T-helper 1 cell treated with Interleukin-12 subunit alpha and Interleukin-12 subunit beta and Interleukin-4 antibody, amounts not matched to agents 30 μg/mL and 1 μg/mL, for 36 hours (primary cell): ENCODE measurements around the gene UNC119B.
A peak's percentile ranks its signal among the peaks of the same experiment; 100 is the strongest.

Experiments
- H3K27ac Mint-ChIP-seq: one replicate; pipeline ENCODE4 v1.8.0; 2021; ENCODE audit warnings: mild to moderate bottlenecking, mixed read lengths
- H3K27me3 Mint-ChIP-seq: one replicate; pipeline ENCODE4 v1.8.0; 2021; ENCODE audit warnings: low read depth, mixed read lengths
- H3K36me3 Mint-ChIP-seq: one replicate; pipeline ENCODE4 v1.8.0; 2021; ENCODE audit warnings: low read depth, mixed read lengths
- H3K4me1 Mint-ChIP-seq: one replicate; pipeline ENCODE4 v1.8.0; 2021; ENCODE audit warnings: low read depth, mixed read lengths
- H3K4me3 Mint-ChIP-seq: one replicate; pipeline ENCODE4 v1.8.0; 2021; ENCODE audit warnings: mild to moderate bottlenecking, moderate library complexity, mixed read lengths
- H3K9me3 Mint-ChIP-seq: one replicate; pipeline ENCODE4 v1.8.0; 2021; ENCODE audit warnings: mixed read lengths

Gene UNC119B

DNA sequence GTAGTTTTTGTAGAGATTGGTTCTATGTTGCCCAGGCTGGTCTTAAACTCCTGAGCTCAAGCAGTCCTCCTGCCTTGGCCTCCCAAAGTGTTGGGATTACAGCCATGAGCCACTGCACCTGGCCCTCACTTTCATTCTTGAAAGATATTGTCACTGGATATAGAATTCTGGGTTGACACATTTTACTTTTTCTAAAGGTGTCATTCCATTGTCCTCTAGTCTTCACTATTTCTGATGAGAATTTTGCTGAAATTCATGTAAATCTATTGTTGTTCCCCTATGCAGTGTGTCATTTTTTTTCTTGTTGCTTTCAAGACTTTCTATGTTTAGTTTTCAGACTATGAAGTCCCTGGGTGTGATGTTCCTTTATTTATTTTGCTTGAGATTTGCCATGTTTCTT lies 44.5 kb downstream of the UNC119B start:
- no peaks in the 10 kb centered on the region for H3K36me3 Mint-ChIP-seq
- H3K4me3 Mint-ChIP-seq = no peak overlapping the region

DNA sequence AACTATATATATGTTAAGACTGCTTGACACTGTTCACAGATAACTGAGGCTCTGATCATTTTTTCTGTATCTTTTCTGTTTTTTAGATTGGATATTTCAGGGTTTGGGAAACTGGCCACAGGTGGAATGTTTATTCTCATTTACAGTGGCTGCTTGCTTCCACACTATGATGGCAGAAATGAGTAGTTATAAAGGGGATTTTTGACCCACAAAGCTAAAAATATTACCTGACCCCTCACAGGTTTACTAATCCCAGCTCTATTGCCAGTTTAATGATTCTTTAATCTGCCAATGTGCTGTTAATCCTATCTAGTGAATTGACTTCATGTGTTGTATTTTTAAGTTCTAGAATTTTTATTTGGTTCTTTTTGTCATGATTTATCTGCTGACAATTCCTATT lies 45.0 kb downstream of the UNC119B start:
- H3K9me3 Mint-ChIP-seq = peaks cover 10% of the 10 kb centered on the region
- H3K4me3 Mint-ChIP-seq = no peak overlapping the region
- no peaks in the 10 kb centered on the region for H3K36me3 Mint-ChIP-seq
- H3K27ac Mint-ChIP-seq = no peak overlapping the region
- H3K4me1 Mint-ChIP-seq = peaks cover 2% of the 10 kb centered on the region
- H3K27me3 Mint-ChIP-seq = peaks cover 7% of the 10 kb centered on the region

More for the DNA sequence above, 44.5 kb downstream of the UNC119B start:
- Mint-ChIP-seq H3K4me1 (no peaks in the 10 kb centered on the region), H3K9me3 (peaks cover 10% of the 10 kb centered on the region), H3K27ac (no peak overlapping the region), H3K27me3 (peaks cover 7% of the 10 kb centered on the region)

DNA sequence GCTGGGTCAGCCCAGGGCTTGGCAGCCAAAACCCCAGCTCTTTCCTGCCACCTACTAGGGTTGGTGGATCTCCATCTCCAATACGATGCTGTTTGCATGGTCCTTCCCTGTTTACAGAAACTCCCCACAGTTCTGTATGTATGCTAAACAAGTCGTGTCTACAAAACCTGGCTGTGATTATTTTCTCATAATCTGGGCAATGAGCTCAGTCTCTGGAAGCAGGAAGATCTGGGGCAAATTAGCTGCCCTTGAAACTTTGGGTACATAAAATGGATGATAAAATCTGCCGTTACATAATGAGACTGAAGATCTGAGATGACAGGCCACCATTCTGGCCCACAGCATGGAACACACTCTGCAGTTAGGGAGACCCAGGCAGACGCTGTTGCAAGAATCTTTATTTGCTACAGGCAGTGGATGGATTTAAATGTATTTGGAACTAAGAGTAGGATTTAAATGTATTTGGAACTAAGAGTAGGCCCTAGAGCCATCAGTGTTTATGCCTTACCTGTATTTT lies 47.0 kb downstream of the UNC119B start:
- Mint-ChIP-seq H3K36me3 (peaks cover 5% of the 10 kb centered on the region), H3K4me1 (peaks cover 2% of the 10 kb centered on the region), H3K4me3 (no peak overlapping the region), H3K27me3 (peaks cover 3% of the 10 kb centered on the region), H3K27ac (no peak overlapping the region), H3K9me3 (peaks cover 10% of the 10 kb centered on the region)

DNA sequence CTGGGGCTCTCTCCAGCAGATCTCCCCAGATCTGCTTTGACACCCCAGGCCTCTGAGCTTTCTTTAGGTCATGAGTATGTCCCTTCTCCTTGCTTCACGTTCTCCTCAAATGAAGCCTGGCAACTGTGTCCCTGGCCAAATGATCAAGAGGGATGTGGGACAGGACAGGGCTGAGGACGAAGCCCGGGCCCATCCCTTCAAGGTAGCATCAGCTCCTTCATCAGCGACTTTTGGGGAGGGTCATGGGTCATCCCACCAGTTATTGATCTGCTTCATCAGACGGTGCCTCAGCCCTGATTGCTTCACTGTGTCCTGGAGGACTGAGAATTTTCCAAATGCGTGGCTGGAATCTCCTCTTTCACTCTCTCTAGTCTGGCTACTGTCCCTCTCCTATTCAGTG lies 47.7 kb downstream of the UNC119B start:
- peaks cover 10% of the 10 kb centered on the region for H3K9me3 Mint-ChIP-seq
- peaks cover 6% of the 10 kb centered on the region for H3K36me3 Mint-ChIP-seq
- no peak overlapping the region for H3K4me3 Mint-ChIP-seq
- H3K4me1 Mint-ChIP-seq = peaks cover 2% of the 10 kb centered on the region
- peaks cover 3% of the 10 kb centered on the region for H3K27me3 Mint-ChIP-seq
- H3K27ac Mint-ChIP-seq = no peak overlapping the region

DNA sequence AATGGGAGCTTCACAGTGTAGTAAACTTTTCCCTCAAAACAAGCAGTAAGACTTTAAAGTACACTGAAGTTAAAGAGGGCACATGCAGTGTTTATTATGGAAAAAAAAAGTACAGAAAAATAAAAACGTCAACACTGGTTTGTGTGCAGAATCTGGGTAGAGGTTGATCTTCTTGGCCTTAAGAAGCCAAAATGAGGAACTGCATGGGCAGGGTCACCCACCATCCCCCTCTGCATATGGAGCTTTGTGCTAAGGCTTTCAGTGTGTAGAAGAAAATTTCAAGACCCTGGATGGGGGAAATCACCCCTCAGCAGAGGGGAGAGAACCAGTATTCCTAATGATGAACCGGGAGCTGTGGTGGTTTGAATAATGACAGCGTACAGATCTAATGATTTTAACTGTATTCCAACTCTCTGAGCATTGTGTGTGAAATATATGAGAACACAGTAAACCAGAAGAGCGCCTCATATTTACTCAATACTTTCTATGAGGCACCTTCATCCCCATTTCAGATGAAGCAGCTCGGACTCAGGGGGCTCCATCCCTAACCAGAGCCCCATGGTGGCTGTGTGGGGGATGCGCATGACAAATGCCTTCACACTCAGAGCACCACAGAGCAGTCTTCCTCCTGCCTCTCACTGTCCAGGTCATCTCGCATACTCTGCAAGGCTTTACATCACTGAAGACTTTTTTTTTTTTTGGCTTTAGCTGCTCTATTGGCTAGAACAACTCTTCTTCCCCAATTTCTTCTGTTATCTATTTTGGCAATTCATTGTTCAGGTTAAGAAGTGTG lies 48.7 kb downstream of the UNC119B start:
- H3K27me3 Mint-ChIP-seq = no peaks in the 10 kb centered on the region
- peaks cover 2% of the 10 kb centered on the region for H3K4me1 Mint-ChIP-seq
- H3K4me3 Mint-ChIP-seq = no peak overlapping the region
- peaks cover 9% of the 10 kb centered on the region for H3K36me3 Mint-ChIP-seq
- H3K9me3 Mint-ChIP-seq = peaks cover 6% of the 10 kb centered on the region
- no peak overlapping the region for H3K27ac Mint-ChIP-seq

DNA sequence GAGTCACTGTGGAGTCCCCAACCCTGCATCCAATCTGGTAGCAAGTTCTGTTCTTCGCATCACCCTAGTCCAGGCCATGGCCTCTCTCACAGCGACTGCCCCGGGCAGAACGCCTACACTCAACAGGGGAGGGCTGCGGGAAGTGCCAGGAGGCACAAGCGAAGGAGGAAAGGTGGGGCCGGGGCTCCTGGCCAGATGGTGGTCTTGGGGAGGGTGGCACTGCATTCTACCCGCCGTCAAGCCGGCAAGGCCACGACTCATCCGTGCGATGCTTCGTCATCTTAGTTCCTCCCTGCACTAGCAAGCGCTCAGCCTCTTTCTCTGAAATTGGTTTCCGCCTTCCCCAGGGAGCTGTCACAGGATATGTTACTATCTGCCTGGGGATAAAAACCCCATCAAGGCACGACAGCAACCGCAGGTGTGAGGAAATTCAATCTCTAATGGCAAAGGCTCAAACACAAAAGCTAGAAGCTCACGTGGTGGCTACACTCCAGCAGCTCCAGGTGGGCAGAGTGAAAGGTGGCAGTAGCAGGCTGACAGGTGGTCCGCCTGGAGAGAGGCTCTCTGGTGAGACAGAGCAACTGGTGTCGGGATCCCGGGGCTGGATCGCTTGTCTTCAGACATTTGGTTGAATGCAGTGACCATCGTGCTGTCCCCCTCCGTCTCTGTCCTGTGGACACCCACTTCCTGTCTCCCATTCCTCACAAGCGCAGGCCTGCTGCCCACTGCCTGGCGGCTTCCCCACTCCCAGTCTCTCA lies 49.5 kb downstream of the UNC119B start:
- no peak overlapping the region for H3K4me3 Mint-ChIP-seq
- H3K9me3 Mint-ChIP-seq = peaks cover 5% of the 10 kb centered on the region
- H3K27me3 Mint-ChIP-seq = no peaks in the 10 kb centered on the region
- H3K27ac Mint-ChIP-seq = peak overlapping the region; percentile 26
- peaks cover 2% of the 10 kb centered on the region for H3K4me1 Mint-ChIP-seq
- peaks cover 12% of the 10 kb centered on the region for H3K36me3 Mint-ChIP-seq

DNA sequence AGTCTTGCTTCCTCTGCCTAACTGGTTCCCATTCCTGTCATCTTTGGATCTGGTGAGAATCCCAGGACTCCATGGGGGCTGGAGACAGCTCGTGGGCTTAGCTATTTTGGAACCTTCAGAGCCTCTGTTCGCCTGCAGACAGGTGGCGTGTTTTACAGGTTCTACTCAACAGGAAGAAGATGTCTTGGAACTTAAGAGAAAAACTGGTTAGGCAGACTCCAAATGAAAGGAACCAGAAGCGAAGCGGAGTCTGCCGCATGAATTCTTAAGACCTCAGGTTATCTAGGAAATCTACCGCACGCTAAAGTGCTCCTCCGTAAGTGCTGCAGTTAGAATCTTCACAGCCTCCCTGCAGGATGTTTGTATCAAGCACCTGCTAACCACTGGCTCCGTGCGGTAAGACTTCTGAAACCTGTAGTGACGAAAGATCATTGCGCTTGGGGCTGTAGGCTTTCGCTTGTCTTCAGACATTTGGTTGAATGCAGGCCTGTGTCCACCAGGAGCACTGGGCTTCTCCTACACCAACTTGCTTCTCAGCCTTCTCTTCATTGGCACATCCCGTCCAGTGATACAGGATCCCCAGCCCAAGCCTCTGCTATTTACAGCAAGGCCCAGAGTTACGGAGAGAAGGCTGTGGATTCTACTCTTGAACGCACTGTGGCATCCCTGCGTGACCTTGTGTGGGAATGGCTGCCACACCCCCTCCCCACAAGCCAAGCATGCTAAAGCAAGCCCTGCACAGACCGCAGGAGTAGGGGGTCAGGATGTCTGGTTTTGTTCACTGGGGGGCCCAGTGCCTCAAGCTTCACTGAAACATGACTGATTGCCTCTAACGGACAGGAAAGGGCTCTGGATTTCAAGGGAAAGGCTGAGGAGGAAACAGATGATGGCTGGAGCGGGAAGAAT lies 50.3 kb downstream of the UNC119B start:
- Mint-ChIP-seq H3K27me3 (no peaks in the 10 kb centered on the region), H3K36me3 (peaks cover 13% of the 10 kb centered on the region), H3K9me3 (no peaks in the 10 kb centered on the region), H3K4me3 (no peak overlapping the region), H3K4me1 (peaks cover 2% of the 10 kb centered on the region), H3K27ac (peak overlapping the region; percentile 45)

DNA sequence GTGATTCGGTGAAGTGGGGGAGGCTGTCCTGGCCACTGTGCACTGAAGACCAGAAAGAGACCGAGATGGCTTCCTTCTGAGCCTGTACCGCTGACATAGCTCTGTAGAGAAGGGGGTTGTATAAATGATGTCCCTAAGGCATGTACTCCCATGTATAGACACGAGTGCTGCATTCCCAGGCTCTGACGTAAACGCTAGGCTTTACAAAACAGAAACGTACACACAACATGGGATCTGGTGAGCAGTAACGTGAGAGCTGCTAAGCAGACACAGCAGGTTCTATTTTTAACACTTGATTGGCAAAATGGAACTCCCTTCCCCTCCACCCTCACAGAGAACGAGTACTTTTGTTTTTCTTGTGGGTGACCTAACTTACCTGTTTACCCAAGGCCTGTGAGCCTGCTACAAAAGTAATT lies 51.3 kb downstream of the UNC119B start:
- H3K36me3 Mint-ChIP-seq = peaks cover 13% of the 10 kb centered on the region
- no peak overlapping the region for H3K27ac Mint-ChIP-seq
- no peak overlapping the region for H3K4me3 Mint-ChIP-seq
- peaks cover 2% of the 10 kb centered on the region for H3K4me1 Mint-ChIP-seq
- H3K9me3 Mint-ChIP-seq = no peaks in the 10 kb centered on the region
- no peaks in the 10 kb centered on the region for H3K27me3 Mint-ChIP-seq

DNA sequence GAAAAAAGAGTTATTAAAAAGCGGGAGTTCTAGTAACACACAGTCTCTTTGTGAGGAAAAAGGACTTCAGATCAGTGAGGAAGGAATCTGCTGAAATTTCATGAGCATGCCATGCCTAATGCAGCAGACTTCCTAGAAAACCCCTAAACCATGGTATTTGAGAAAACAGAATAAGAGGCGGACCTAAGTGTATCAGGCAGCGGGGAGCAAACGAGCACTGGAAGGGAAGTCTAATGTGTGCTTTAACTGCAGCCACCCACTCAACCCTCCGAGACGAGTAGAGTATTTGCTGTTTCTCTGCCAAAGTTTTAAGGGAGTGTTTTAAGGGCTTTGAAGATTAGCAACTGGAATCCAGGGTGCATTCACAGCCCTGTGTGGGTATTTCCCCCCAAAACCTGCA lies 51.8 kb downstream of the UNC119B start:
- Mint-ChIP-seq H3K4me1 (peaks cover 2% of the 10 kb centered on the region), H3K27ac (no peak overlapping the region), H3K36me3 (peaks cover 18% of the 10 kb centered on the region), H3K27me3 (no peaks in the 10 kb centered on the region), H3K9me3 (no peaks in the 10 kb centered on the region), H3K4me3 (no peak overlapping the region)

DNA sequence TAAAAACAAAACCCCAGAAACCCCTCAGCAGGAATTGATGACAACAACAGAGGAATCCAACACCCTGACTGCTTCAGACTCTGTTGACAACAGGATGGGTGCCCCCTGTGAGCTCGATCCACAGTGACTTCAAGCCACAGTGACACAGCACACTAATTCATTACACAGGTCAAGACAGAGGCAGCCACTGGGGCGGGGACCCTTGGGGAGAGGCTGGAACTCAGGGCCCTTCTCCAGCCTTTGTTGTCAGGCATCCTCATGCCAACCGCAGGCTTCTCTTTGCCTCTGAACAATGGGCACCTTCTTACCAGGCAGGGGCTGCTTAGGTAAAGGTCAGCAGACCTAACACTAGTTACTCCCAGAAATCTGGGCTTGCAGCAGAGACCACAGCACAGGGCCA lies 53.0 kb downstream of the UNC119B start:
- H3K27ac Mint-ChIP-seq = no peak overlapping the region
- peaks cover 2% of the 10 kb centered on the region for H3K4me1 Mint-ChIP-seq
- H3K27me3 Mint-ChIP-seq = no peaks in the 10 kb centered on the region
- H3K9me3 Mint-ChIP-seq = no peaks in the 10 kb centered on the region
- H3K4me3 Mint-ChIP-seq = no peak overlapping the region
- H3K36me3 Mint-ChIP-seq = peaks cover 18% of the 10 kb centered on the region

DNA sequence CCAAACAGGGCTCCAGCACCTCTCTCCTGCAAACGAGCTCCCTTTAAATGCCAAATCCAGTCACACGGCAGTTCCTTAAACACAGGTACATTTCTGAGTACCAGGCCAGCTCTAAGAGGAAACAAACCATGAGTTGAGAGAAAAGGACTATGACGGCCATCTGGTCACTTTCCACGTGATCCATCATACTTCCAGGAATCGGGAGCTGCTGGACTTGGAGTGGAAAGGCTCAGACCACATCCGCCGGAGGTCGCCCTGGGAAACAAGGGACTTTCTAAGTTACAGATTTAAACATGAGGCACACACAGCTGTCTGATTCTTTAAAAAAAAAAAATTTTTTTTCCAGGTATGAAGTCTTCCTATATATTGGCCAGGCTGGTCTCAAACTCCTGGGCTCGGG lies 54.6 kb downstream of the UNC119B start:
- Mint-ChIP-seq H3K36me3 (peaks cover 21% of the 10 kb centered on the region), H3K27ac (no peak overlapping the region), H3K4me3 (no peak overlapping the region), H3K9me3 (no peaks in the 10 kb centered on the region), H3K4me1 (peaks cover 2% of the 10 kb centered on the region), H3K27me3 (no peaks in the 10 kb centered on the region)

DNA sequence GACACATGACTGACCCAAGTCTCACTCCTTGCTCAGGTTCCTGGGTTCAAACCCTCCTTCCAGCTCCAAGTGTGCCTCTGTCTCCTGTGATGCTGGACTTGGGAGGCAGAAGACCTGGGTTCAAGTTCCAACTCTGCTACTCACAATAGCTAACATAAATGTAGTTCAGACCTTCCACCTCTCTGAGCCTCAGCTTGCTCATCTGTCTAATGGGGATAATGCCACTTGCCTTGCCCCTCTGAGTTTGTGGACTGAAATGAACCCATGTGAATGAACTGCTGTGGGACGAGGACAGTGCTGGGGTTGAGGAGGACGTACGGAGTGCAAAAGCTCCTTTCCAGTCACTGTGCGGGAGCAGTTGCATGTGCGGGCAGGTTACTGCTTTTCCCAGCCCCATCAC lies 56.3 kb downstream of the UNC119B start:
- no peaks in the 10 kb centered on the region for H3K27me3 Mint-ChIP-seq
- H3K4me3 Mint-ChIP-seq = no peak overlapping the region
- peaks cover 19% of the 10 kb centered on the region for H3K36me3 Mint-ChIP-seq
- no peaks in the 10 kb centered on the region for H3K9me3 Mint-ChIP-seq
- peaks cover 3% of the 10 kb centered on the region for H3K4me1 Mint-ChIP-seq
- H3K27ac Mint-ChIP-seq = no peak overlapping the region

DNA sequence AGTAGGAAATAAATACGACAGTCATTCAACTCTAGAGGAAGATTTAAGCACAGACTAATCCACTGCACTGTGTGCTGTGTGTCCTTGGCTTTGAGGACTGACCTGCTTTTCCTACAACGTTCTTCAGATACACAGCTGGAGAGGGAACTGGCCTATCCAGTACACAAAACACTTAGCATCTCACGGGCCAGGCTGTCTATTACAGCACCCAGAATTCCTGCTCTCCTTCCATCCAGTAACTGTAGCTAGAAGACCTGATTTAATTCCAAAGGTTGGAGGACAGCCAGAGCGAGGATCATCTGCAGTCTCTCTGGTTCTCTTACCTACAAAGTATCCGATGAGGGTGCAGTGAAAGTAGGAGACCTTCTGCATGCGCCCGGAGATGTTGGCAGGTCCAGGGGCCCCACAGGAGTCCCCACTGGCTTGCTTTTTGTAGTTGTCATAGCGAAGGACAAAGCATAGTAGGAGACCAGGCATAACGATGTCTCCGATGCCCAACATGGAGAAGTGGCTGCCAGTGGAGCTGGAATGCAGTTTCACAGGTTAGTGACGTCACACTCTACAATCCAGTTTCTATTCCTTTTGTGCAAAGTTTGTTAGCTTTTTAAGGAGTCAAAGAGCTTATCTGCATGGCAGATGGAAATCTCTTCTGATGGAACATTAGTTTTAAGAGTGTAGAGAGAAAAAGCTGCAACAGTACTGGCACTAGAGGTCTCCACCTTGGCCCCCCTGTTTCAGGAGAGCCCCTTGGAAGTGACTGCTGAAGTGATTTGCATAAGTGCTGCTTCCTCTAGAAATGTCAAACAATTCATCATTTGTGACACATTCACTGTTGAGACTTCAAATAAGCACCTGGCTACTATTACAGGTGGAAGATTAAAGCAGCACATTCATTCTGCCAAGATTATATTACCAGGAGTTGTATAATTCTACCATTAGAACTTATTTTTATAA lies 57.1 kb downstream of the UNC119B start:
- no peaks in the 10 kb centered on the region for H3K9me3 Mint-ChIP-seq
- H3K36me3 Mint-ChIP-seq = peaks cover 19% of the 10 kb centered on the region
- peaks cover 3% of the 10 kb centered on the region for H3K4me1 Mint-ChIP-seq
- no peak overlapping the region for H3K4me3 Mint-ChIP-seq
- H3K27me3 Mint-ChIP-seq = no peaks in the 10 kb centered on the region
- no peak overlapping the region for H3K27ac Mint-ChIP-seq
